Cardiac muscle cell (in vitro differentiated cells and primary cell): ENCODE measurements around the gene ACP3. TPM values are rescaled to one million over a fixed set of nuclear protein-coding genes. Genes with fewer than 3 reads are reported as not detected.
"Not testable (repeated sequence)": the region's sequence is repeated elsewhere in the genome, so short reads cannot be mapped to it uniquely, and the experiment has no call there.

Experiments used
- DNase-seq, 2 donors: peaks; one replicate each; pipeline versions ENCODE4 v3.0.0 to v3.0.0-alpha.2; 2010 to 2017; ENCODE audit warnings: low read depth in 1 of 2, low spot score in 1 of 2
- H3K27ac ChIP-seq: fragments of 200-600 bp; sonication (generic); 2 replicates; pipeline ENCODE4 v1.5.1; 2016
- H3K27me3 ChIP-seq: fragments of 200-600 bp; sonication (generic); 2 replicates; pipeline ENCODE4 v1.6.0; 2016; ENCODE audit warnings: control low read depth
- H3K36me3 ChIP-seq: fragments of 200-600 bp; sonication (generic); 2 replicates; pipeline ENCODE4 v1.5.1; 2016; ENCODE audit warnings: control low read depth
- H3K4me1 ChIP-seq: fragments of 200-600 bp; sonication (generic); 2 replicates; pipeline ENCODE4 v1.8.1; 2017; ENCODE audit warnings: low read depth, mild to moderate bottlenecking, mixed run types
- H3K4me3 ChIP-seq: fragments of 200-600 bp; sonication (generic); 2 replicates; pipeline ENCODE4 v1.5.1; 2016; ENCODE audit warnings: mild to moderate bottlenecking
- H3K9me3 ChIP-seq: fragments of 200-600 bp; sonication (generic); 2 replicates; pipeline ENCODE4 v1.5.1; 2017; ENCODE audit warnings: low read depth, mild to moderate bottlenecking, control low read depth
- polyA plus RNA-seq: library from polyadenylated mRNA; unstranded; fragments of >200 nt; fragmentation: Nextera tagmentation; extraction: Ambion mirVana; gene quantifications from 2 replicates; pipeline ENCODE4 v1.2.1, GENCODE V29; 2016
- total RNA-seq: library from RNA; depleted of rRNA; stranded (reverse); fragments of >200 nt; gene quantifications from 2 replicates; pipeline ENCODE4 v1.2.3, GENCODE V29; 2016
- TF ChIP-seq, protein P1 (sequence below): IDR thresholded peaks from 2 replicates; pipeline ENCODE4 v1.5.1; 2012; ENCODE audit warnings: low read depth, mild to moderate bottlenecking, low read length

Gene ACP3
- total and polyA plus RNA-seq, 2 experiments from 2014 or later = 19.9 to 35.6 TPM

DNA sequence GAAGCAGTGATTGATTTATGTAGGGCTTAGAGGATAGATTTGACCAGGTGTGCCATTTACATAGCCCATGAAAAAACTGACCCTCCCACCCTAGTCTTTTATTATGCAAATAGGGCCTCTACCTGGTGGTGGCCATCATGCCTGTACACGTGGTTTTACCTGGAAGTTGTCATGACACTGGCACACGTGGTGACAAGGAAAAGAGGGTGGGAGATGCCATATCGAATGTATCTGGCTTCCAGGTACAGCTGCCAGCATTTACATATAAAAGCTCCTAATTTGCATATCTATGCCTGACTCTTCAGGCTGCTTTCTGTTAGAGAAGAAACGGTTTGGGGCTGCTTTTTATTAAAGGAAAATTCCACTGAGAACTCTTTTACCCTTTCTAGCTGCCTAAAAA, 65.1 kb downstream of the ACP3 start:
- Histone ChIP-seq H3K27me3 (no peaks in the 10 kb centered on the region), H3K9me3 (no peaks in the 10 kb centered on the region), H3K27ac (peak overlapping the region; percentile 71), H3K36me3 (no peaks in the 10 kb centered on the region), H3K4me1 (peaks cover 21% of the 10 kb centered on the region), H3K4me3 (no peak overlapping the region)
- no peak for DNase-seq
- TF ChIP-seq, protein P1, sequence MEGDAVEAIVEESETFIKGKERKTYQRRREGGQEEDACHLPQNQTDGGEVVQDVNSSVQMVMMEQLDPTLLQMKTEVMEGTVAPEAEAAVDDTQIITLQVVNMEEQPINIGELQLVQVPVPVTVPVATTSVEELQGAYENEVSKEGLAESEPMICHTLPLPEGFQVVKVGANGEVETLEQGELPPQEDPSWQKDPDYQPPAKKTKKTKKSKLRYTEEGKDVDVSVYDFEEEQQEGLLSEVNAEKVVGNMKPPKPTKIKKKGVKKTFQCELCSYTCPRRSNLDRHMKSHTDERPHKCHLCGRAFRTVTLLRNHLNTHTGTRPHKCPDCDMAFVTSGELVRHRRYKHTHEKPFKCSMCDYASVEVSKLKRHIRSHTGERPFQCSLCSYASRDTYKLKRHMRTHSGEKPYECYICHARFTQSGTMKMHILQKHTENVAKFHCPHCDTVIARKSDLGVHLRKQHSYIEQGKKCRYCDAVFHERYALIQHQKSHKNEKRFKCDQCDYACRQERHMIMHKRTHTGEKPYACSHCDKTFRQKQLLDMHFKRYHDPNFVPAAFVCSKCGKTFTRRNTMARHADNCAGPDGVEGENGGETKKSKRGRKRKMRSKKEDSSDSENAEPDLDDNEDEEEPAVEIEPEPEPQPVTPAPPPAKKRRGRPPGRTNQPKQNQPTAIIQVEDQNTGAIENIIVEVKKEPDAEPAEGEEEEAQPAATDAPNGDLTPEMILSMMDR = no peak

DNA sequence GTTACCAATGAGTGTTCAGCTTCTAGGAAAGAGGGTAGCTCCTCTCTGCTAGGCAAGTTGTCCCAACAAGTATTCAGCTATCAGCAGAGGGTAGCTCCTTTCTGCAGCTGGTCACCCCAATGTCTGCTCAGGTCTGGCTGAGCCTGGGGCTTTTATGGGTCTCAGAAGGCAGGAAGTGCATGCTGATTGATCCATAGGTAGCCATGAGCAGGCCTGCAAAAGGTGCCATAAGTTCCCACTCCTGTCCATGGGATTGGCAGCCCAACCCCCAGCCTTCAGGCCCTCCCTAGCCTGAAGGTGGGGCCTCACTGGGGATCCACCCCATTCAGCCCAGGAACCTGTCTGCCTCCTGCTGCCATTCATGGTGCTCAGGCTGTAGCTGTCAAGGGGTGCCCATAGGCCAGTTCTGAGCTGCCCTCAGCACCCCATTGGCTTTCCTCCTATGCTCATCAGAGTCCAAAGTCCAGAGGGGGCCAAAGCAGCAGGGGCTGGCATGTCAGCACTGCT, 65.5 kb downstream of the ACP3 start:
- no peak overlapping the region for H3K4me3 ChIP-seq
- peak in 1 of 2 donors; percentile 70 for DNase-seq
- H3K27me3 ChIP-seq = no peaks in the 10 kb centered on the region
- no peaks in the 10 kb centered on the region for H3K36me3 ChIP-seq
- no peaks in the 10 kb centered on the region for H3K9me3 ChIP-seq
- peaks cover 21% of the 10 kb centered on the region for H3K4me1 ChIP-seq
- peak overlapping the region; percentile 71 for H3K27ac ChIP-seq
- TF ChIP-seq, protein P1 = no peak

DNA sequence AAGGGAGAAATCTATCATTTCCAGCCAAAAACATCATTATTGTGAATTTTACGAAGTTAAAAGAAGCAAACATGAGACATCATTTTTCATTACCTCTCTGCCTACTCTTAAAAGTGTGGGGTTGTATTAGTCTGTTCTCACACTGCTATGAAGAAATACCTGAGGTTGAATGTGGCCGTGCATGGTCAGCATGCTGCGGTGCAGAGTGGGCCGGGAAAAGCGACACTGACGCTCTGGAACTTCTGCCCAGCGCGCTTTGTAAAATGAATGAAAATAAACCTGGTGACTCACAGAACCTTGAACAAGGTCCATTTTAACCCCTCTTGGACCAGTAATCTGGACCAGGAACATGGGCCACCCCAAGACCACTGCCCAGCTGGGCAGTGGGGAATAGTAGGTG, 69.1 kb downstream of the ACP3 start:
- Histone ChIP-seq H3K27ac (no peak overlapping the region), H3K4me1 (peaks cover 15% of the 10 kb centered on the region), H3K9me3 (no peaks in the 10 kb centered on the region), H3K27me3 (no peaks in the 10 kb centered on the region), H3K4me3 (no peak overlapping the region), H3K36me3 (no peaks in the 10 kb centered on the region)
- DNase-seq = no peak
- TF ChIP-seq, protein P1 = no peak

DNA sequence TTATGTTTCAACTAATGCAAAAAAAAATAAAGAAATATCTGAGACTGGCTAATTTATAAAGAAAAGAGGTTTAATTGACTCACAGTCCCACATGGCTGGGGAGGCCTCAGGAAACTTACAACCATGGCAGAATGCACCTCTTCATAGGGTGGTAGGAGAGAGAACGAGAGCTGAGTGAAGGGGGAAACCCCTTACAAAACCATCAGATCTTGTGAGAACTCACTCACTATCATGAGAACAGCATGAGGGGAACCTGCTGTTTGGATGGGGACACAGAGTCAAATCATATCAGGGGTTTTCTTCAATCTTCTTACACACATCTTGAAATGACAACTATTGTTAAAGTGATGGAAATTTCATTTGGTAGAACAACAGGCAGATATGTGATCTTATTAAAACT, 75.5 kb downstream of the ACP3 start:
- H3K36me3 ChIP-seq, H3K27me3 ChIP-seq, DNase-seq, H3K4me1 ChIP-seq, H3K4me3 ChIP-seq, H3K9me3 ChIP-seq, H3K27ac ChIP-seq: not testable (repeated sequence)

DNA sequence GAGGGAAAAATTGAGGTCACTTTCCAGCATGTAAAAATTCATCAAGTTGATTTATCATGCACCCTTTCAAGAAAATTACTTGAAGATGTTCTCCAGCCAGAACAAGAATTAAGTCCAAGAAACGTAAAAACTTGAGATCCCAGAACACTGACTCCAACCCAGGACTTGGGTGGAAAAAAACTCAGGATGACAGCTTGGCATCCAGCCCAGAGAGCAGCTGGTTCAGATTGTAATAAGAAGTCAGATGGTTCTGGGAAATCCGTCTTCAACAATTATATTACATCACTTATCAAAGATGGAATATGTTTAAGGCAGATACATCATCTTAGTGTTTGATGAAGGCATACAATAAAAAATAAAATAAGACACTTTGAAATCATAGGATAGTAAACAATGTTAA, 77.1 kb downstream of the ACP3 start:
- TF ChIP-seq, protein P1 = no peak
- Histone ChIP-seq H3K27ac (no peak overlapping the region), H3K9me3 (no peaks in the 10 kb centered on the region), H3K4me3 (no peak overlapping the region), H3K36me3 (no peaks in the 10 kb centered on the region), H3K4me1 (peaks cover 8% of the 10 kb centered on the region), H3K27me3 (no peaks in the 10 kb centered on the region)
- DNase-seq = peak in 1 of 2 donors; percentile 85

DNA sequence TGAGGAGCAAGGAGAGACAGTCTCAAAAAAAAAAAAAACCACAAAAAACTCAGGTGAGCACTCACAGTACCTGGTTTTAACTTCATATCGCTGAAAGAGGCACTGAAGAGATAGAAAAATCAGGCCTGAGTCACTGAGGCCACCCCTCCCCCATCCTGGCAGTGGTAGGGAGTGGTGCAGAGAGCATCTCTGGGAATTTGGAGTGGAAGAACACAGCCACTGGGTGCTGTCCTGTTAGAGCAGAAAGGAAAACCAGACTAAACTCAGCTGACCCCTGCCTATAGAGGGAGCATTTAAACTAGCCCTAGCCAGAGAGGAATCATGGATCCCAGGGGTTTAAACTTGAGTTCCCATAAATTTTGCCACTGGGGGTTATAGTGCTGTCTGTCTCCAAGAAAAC, 77.9 kb downstream of the ACP3 start:
- Histone ChIP-seq H3K27ac (no peak overlapping the region), H3K9me3 (no peaks in the 10 kb centered on the region), H3K4me1 (peaks cover 8% of the 10 kb centered on the region), H3K36me3 (no peaks in the 10 kb centered on the region), H3K4me3 (no peak overlapping the region), H3K27me3 (no peaks in the 10 kb centered on the region)
- TF ChIP-seq, protein P1 = no peak
- DNase-seq = peak in 1 of 2 donors; percentile 8
